NCI-H187 (cell line): ENCODE data around the gene APOC3.

Experiments
- DNase-seq, 2 experiments: peaks; one replicate each; lab custom pipeline; 2025; lab: John Stamatoyannopoulos, UW

APOC3 gene

DNA sequence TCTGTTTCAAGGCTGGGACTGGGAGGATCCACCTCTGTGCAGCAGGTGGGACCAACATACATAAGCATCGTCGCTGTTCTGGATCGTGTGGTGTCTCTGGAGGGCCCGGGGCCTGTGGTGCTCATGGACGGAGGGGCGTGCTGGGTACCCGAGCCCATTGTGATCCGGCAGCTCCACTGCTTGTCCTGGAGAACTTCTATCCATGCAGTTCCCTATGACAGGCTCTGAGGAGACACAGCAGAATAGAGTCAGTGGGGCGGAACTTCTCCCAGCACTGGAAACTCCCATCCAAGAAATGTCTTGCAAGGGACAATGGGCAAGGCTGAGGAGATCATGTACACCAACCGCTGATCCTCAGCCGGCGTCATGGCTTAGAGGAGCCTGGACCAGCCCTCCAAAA, 19.4 kb downstream of the APOC3 start:
- DNase-seq: no peak

DNA sequence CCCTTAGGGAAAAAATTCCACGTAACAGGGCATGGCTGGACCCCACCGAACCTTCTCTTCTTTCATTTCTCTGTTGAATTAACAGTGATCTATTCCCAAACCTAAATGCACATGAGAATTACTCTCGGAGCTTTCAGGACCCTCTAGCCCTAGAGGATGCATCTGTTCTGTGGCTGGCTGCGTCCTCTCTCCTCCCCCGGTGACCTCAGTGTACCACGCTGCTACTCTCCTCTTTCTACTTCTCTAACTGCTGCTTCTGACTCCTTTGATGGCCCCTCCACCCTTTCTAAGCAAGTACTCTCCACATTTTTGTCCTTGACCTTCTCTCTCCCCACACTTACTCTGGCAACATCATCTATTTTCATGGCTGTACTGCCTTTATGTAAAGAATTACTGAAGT, 19.8 kb downstream of the APOC3 start:
- DNase-seq: no peak

GRCh38 chr11:116851626-116852025, 21.9 kb downstream of the APOC3 start:
- no peak for DNase-seq

GRCh38 chr11:116852261-116853031, 22.7 kb downstream of the APOC3 start:
- DNase-seq: no peak

- DNase-seq: no peak
These were observed 23.9 kb downstream of the APOC3 start for GRCh38 chr11:116853461-116854073.

GRCh38 chr11:116855413-116855812, 25.7 kb downstream of the APOC3 start:
- DNase-seq: no peak

GRCh38 chr11:116856423-116856822, 26.7 kb downstream of the APOC3 start:
- DNase-seq: no peak

- no peak for DNase-seq
These were observed 27.6 kb downstream of the APOC3 start for GRCh38 chr11:116857316-116857715.

DNA sequence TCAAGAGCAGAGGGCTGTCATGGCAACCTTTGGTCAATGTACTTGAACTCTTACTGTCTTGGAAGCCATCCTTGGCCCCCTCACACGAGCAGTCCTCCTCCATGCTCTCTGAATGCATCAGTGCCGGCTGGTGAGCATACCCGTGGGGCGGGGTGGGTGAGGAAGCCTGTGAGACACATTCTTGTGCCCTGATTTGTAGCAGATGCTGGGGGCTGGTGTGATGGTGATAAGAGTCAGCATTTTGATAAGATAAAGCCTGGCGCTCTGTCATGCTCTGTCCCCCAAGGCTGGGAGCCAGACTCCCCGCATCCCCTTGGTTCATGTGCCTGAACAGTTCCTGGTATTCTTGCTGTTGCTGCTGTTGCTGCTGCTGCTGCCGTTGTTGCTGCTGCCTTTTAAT, 28.2 kb downstream of the APOC3 start:
- no peak for DNase-seq

DNA sequence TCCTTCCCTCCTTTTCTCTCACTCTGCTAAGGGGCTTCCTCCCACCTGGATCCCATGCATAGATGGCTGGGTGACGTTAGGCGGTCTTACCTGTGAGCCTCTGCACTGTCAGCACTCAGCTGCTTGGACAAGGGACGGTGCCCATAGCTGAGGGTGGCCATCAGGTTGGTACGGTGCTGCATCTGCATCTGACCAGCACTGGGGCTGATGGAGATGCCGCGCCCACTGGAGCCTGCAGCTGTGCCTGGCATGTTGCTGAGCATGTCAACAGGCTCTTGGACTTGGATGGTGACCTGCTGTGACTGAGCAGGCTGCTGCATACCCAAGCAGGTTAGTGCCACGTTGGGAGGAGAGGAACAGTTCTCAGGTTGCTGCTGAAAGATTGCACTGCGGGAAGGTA, 29.5 kb downstream of the APOC3 start:
- DNase-seq: no peak

GRCh38 chr11:116860303-116860702, 30.6 kb downstream of the APOC3 start:
- no peak for DNase-seq

GRCh38 chr11:116861539-116861938, 31.8 kb downstream of the APOC3 start:
- DNase-seq: no peak

DNA sequence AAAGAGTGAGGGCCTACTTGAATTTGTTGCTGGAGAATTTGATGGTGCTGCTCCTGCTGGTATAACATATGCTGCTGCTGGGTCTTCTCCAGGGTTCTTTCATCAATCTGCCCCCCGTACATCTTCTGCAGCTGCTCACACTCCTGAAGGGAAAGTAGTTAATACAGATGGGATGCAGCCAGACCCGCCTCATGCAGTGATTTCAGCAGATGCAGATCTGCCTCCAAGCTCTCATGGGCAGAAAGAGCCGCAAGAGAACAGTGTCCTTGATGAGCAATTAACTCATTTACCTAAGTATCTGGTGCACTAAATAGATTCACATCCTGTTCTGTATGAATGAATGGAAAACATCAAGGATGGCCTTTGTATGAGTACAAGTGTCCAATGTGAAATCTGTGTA, 32.5 kb downstream of the APOC3 start:
- DNase-seq: no peak

DNA sequence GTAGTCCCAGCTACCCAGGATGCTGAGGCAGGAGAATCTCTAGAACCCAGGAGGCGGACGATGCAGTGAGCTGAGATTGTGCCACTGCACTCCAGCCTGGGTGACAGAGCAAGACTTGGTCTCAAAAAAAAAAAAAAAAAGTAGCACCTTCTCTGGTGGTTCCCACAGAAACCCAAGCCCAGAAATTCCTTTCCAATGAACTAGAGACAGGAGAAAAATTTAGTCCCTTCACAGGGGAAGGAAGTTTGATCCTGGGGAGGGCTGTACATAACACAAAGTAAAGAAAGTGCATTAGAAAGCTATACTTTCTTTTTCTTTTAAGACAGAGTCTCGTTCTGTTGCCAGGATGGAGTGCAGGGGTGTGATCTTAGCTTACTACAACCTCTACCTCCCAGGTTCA, 33.2 kb downstream of the APOC3 start:
- DNase-seq: no peak

DNA sequence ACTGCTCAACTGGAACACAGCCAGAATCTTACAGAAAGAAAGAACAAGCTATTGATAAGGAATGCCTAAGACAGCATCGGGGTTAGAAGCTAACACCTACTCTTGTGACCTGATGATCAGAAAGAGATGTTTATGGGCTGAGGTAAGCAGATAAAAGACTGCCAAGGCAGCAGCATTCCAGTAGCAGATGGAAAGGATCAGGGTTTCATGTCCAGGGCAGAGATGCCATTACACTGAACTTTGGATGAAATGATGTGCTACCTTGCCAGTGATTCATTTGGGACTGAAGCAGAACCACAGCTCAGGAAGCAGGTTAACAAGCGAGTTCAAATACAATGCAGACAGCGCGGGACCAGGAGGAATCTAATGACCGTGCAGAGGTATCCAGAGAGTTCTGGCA, 34.8 kb downstream of the APOC3 start:
- DNase-seq: no peak

DNA sequence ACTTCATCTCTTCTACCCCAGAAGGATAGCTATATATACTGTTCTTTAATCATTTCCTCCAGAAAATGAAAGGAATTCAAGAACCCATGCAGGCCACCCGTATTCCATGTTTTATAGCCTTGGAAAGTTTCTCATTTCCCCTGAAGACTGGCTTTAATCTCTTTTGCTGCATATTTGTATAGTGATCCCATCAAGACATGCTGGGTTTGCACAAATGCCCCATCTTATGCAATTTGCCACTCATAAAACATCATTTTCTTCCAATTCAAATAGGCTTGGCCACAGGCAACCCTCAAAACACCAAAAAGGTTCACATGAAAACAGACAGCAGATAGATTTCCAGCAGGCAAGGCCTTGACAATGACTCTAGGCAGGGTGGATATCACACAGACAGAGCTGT, 36.0 kb downstream of the APOC3 start:
- no peak for DNase-seq

GRCh38 chr11:116866804-116867455, 37.2 kb downstream of the APOC3 start:
- no peak for DNase-seq

GRCh38 chr11:116867619-116868018, 37.9 kb downstream of the APOC3 start:
- no peak for DNase-seq

GRCh38 chr11:116868066-116868465, 38.4 kb downstream of the APOC3 start:
- DNase-seq: no peak

DNA sequence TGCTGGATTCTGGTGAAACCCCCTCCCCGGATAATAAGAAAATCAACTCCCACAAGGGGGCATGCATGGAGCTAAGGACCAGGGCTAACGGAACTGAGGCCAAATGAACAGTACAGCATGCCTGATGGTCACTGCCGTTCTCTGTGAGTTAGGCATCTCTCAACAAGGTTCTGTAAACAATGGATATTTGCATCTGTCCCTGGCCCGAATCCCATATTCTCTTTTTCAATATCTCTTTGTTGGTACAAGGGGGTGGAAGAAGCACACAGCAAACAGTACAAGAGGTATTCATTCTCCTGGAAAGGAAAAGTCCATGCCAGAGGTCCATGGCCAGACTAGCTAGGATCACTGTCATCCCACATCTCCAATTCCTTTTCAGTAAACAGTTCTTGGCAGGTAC, 39.9 kb downstream of the APOC3 start:
- no peak for DNase-seq

- no peak for DNase-seq
These were observed 40.3 kb downstream of the APOC3 start for GRCh38 chr11:116870054-116870453.

DNA sequence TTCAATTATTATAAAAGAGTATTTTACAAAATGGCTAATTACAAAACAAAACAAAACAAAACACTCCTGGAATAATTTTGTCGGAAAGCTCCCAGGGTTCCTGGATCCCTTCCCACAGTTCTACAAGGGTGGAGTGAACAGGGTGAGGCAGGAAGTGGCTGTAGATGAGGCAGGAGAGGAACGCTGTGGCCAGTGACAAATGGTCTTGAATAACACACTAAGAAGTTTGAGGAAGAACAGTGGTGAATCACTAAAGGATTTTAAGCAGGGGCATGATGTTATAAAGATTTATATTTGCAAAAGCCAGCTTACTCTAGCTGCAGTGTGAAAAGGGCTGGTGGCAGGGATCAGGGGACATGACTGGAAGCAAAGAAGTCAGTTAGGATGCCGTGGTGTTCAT, 41.5 kb downstream of the APOC3 start:
- no peak for DNase-seq

- DNase-seq: no peak
These were observed 43.7 kb downstream of the APOC3 start for GRCh38 chr11:116873381-116873780.
